HEK293 (cell line): ENCODE measurements around the gene GSTP1.

Experiments used
- GLIS1 ChIP-seq: fragments of 450-650 bp; formaldehyde crosslinking; IDR thresholded peaks from 2 replicates; pipeline ENCODE4 v1.5.1; 2016; ENCODE audit warnings: missing biosample characterization, missing genetic modification characterization
- MZF1 ChIP-seq: fragments of 450-650 bp; formaldehyde crosslinking; IDR thresholded peaks from 2 replicates; pipeline ENCODE4 v1.5.1; 2017; ENCODE audit warnings: missing biosample characterization, missing genetic modification characterization, borderline replicate concordance
- ZNF274 ChIP-seq, 2 experiments: fragments of 200-500 bp in 1 of 2; fragments of 450-650 bp in 1 of 2; sonication (Bioruptor generic) in 1 of 2; formaldehyde crosslinking in 1 of 2; IDR thresholded peaks; 2 replicates each; pipeline versions ENCODE4 v1.5.1 to v1.6.1; 2014 to 2016; ENCODE audit warnings: borderline replicate concordance in 1 of 2, inconsistent platforms in 1 of 2, low read length in 1 of 2, missing biosample characterization in 1 of 2, missing genetic modification characterization in 1 of 2
- ZNF654 ChIP-seq: fragments of 450-650 bp; formaldehyde crosslinking; IDR thresholded peaks from 2 replicates; pipeline ENCODE4 v1.5.1; 2016; ENCODE audit warnings: low read depth, missing biosample characterization, missing genetic modification characterization
- ZNF830 ChIP-seq: fragments of 450-650 bp; IDR thresholded peaks from 2 replicates; pipeline ENCODE4 v1.5.0; 2018; ENCODE audit warnings: missing biosample characterization, missing genetic modification characterization, low read depth, mild to moderate bottlenecking, moderate library complexity
- TF ChIP-seq, protein P1 (sequence below): fragments of 450-650 bp; formaldehyde crosslinking; IDR thresholded peaks from 2 replicates; pipeline ENCODE4 v1.5.1; 2016; ENCODE audit warnings: missing biosample characterization, missing genetic modification characterization
- TF ChIP-seq, protein P2 (sequence below): fragments of 450-650 bp; formaldehyde crosslinking; IDR thresholded peaks from 2 replicates; pipeline ENCODE4 v1.5.1; 2016; ENCODE audit warnings: missing biosample characterization, missing genetic modification characterization

DNA sequence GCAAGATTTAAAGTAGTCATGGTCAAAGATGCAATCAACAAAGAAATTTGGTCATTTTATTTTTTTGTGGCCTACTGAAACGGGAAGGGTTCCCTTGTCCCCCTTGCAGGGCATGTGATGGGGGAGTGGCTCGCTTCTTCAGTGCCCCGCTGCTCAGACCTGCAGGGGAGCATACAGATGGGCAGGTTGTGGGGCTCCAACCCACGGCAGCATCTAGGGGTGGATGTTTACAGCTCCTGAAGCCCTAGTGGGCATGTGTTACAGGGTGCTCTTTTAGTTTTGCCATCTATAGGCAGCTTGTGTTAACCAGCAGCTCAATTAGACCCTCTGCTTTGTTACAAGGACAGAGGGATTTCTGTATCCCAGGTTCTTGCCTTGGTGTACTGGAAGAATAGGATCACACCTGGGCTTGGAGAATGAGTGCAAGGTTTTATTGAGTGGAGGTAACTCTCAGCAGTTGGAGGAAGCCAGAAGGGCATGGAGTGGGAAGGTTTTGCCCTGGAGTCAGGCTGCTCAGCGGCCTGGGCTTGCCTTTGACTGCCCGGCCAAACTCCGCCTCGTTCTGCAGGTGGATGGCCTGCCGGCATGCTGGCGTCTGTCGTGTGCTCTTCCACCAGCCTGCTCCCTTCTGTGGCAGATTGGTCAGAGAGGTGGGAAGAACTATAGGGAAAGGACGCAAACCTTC lies 9.4 kb downstream of the GSTP1 start:
- TF ChIP-seq GLIS1: no peak
- TF ChIP-seq ZNF830 (tag by site-specific recombination): no peak
- no peak for TF ChIP-seq MZF1 (tag by site-specific recombination)
- TF ChIP-seq, protein P1, sequence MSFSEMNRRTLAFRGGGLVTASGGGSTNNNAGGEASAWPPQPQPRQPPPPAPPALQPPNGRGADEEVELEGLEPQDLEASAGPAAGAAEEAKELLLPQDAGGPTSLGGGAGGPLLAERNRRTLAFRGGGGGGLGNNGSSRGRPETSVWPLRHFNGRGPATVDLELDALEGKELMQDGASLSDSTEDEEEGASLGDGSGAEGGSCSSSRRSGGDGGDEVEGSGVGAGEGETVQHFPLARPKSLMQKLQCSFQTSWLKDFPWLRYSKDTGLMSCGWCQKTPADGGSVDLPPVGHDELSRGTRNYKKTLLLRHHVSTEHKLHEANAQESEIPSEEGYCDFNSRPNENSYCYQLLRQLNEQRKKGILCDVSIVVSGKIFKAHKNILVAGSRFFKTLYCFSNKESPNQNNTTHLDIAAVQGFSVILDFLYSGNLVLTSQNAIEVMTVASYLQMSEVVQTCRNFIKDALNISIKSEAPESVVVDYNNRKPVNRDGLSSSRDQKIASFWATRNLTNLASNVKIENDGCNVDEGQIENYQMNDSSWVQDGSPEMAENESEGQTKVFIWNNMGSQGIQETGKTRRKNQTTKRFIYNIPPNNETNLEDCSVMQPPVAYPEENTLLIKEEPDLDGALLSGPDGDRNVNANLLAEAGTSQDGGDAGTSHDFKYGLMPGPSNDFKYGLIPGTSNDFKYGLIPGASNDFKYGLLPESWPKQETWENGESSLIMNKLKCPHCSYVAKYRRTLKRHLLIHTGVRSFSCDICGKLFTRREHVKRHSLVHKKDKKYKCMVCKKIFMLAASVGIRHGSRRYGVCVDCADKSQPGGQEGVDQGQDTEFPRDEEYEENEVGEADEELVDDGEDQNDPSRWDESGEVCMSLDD (tag by site-specific recombination): no peak
- TF ChIP-seq, protein P2, sequence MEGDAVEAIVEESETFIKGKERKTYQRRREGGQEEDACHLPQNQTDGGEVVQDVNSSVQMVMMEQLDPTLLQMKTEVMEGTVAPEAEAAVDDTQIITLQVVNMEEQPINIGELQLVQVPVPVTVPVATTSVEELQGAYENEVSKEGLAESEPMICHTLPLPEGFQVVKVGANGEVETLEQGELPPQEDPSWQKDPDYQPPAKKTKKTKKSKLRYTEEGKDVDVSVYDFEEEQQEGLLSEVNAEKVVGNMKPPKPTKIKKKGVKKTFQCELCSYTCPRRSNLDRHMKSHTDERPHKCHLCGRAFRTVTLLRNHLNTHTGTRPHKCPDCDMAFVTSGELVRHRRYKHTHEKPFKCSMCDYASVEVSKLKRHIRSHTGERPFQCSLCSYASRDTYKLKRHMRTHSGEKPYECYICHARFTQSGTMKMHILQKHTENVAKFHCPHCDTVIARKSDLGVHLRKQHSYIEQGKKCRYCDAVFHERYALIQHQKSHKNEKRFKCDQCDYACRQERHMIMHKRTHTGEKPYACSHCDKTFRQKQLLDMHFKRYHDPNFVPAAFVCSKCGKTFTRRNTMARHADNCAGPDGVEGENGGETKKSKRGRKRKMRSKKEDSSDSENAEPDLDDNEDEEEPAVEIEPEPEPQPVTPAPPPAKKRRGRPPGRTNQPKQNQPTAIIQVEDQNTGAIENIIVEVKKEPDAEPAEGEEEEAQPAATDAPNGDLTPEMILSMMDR (tag by site-specific recombination): no peak
- TF ChIP-seq ZNF654: no peak
- no peak for TF ChIP-seq ZNF274 (IDR thresholded peaks at IDR 0.05; ENCODE audit: low read length)
- no peak for TF ChIP-seq ZNF274 (tag by site-specific recombination; IDR thresholded peaks at IDR 0.05; ENCODE audit: borderline replicate concordance)
